ENCODE measurements around the gene DCC. TPM values are rescaled to one million over a fixed set of nuclear protein-coding genes. Genes with fewer than 3 reads are reported as not detected.

DCC gene
- total and polyA plus RNA-seq, 4 donors = 0.16 to 5.3 (median 2.5) TPM

- H3K9ac ChIP-seq (ENCODE audit: insufficient read depth in 1 of 2, low read length in 2 of 2) = no peak overlapping the region
Measured at GRCh38 chr18:52701219-52701935, 361.4 kb downstream of the DCC start.

DNA sequence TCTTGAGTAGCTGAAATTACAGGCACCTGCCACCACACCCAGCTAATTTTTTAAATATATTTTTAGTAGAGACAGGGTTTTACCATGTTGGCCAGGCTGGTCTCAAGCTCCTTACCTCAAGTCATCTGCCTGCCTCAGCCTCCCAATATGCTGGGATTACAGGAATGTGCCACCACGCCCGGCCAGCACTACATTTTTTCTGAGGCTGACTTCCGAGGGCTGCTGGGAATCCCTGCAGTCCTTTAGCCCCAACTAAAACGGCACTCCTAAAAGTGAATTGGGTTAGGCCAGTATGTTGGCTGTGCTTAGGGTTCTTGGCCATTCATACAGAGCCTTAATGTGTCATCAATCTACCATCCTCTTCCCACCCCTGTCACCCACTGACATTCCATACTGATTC lies 375.4 kb downstream of the DCC start:
- no peak overlapping the region for H3K9ac ChIP-seq (ENCODE audit: insufficient read depth in 1 of 2, low read length in 2 of 2)
- H3K4me1 ChIP-seq (ENCODE audit: control insufficient read depth in 5 of 5, insufficient read depth in 5 of 5, low read length in 5 of 5) = no peaks in the 10 kb centered on the region
- no peaks in the 10 kb centered on the region for H3K27me3 ChIP-seq (ENCODE audit: control insufficient read depth in 3 of 3, insufficient read depth in 3 of 3, low read length in 2 of 3)
- 68 to 78% methylated on average over 4 of the region's 4 CpGs for WGBS, 2 donors
- no peak for TF ChIP-seq CTCF (IDR thresholded peaks at IDR 0.05; ENCODE audit: control extremely low read depth, extremely low read depth)
- H3K9me3 ChIP-seq (ENCODE audit: control insufficient read depth in 4 of 4, insufficient read depth in 3 of 4, low read length in 3 of 4) = peaks cover 0 to 1% (median 0%) of the 10 kb centered on the region in 4 donors
- no peak overlapping the region for H3K4me3 ChIP-seq
- no peaks in the 10 kb centered on the region for H3K36me3 ChIP-seq (ENCODE audit: control insufficient read depth in 4 of 4, insufficient read depth in 4 of 4, low read length in 4 of 4)
- ATAC-seq (ENCODE audit: insufficient read depth, low FRiP score) = no peak
- no peak for DNase-seq
- no peak overlapping the region for H3K27ac ChIP-seq (ENCODE audit: low read depth in 1 of 2, low read length in 1 of 2)

More at GRCh38 chr18:52701219-52701935, 361.4 kb downstream of the DCC start:
- Histone ChIP-seq H3K4me3 (no peak overlapping the region), H3K4me1 (ENCODE audit: control insufficient read depth in 5 of 5, insufficient read depth in 5 of 5, low read length in 5 of 5) (peaks cover 0 to 3% (median 0%) of the 10 kb centered on the region in 5 donors), H3K9me3 (ENCODE audit: control insufficient read depth in 4 of 4, insufficient read depth in 3 of 4, low read length in 3 of 4) (peaks cover 0 to 3% (median 0%) of the 10 kb centered on the region in 4 donors), H3K36me3 (ENCODE audit: control insufficient read depth in 4 of 4, insufficient read depth in 4 of 4, low read length in 4 of 4) (no peaks in the 10 kb centered on the region), H3K27me3 (ENCODE audit: control insufficient read depth in 3 of 3, insufficient read depth in 3 of 3, low read length in 2 of 3) (no peaks in the 10 kb centered on the region), H3K27ac (ENCODE audit: low read depth in 1 of 2, low read length in 1 of 2) (no peak overlapping the region)
- TF ChIP-seq CTCF (IDR thresholded peaks at IDR 0.05; ENCODE audit: control extremely low read depth, extremely low read depth) = no peak
- 72 to 76% methylated on average over 5 of the region's 5 CpGs for WGBS, 2 donors
- ATAC-seq (ENCODE audit: insufficient read depth, low FRiP score) (no peak), DNase-seq (no peak)

GRCh38 chr18:52715991-52716390 lies 376.0 kb downstream of the DCC start:
- Histone ChIP-seq H3K9ac (ENCODE audit: insufficient read depth in 1 of 2, low read length in 2 of 2) (no peak overlapping the region), H3K4me3 (no peak overlapping the region), H3K36me3 (ENCODE audit: control insufficient read depth in 4 of 4, insufficient read depth in 4 of 4, low read length in 4 of 4) (no peaks in the 10 kb centered on the region), H3K9me3 (ENCODE audit: control insufficient read depth in 4 of 4, insufficient read depth in 3 of 4, low read length in 3 of 4) (peaks cover 0 to 1% (median 0%) of the 10 kb centered on the region in 4 donors), H3K4me1 (ENCODE audit: control insufficient read depth in 5 of 5, insufficient read depth in 5 of 5, low read length in 5 of 5) (no peaks in the 10 kb centered on the region), H3K27ac (ENCODE audit: low read depth in 1 of 2, low read length in 1 of 2) (no peak overlapping the region), H3K27me3 (ENCODE audit: control insufficient read depth in 3 of 3, insufficient read depth in 3 of 3, low read length in 2 of 3) (no peaks in the 10 kb centered on the region)
- DNase-seq (no peak), ATAC-seq (ENCODE audit: insufficient read depth, low FRiP score) (no peak)
- 74 to 82% methylated on average over 7 of the region's 7 CpGs for WGBS, 2 donors
- TF ChIP-seq CTCF (IDR thresholded peaks at IDR 0.05; ENCODE audit: control extremely low read depth, extremely low read depth) = no peak

Measured in lung (tissue), 12 donors.